Lower leg skin (tissue), 3 donors: ENCODE results near the gene ALLC.

Experiments
- CTCF ChIP-seq, 3 donors: fragments of 450-650 bp; IDR thresholded peaks; one replicate each; pipeline ENCODE4 v1.5.1; 2016; ENCODE audit warnings: antibody characterized with exemption in 3 of 3, mild to moderate bottlenecking in 3 of 3, moderate library complexity in 2 of 3
- POLR2A ChIP-seq, 2 donors: fragments of 450-650 bp; IDR thresholded peaks; one replicate each; pipeline ENCODE4 v1.6.1; 2016 to 2017; ENCODE audit warnings: antibody characterized with exemption in 2 of 2, mild to moderate bottlenecking in 1 of 2, moderate library complexity in 1 of 2

- TF ChIP-seq POLR2A (IDR thresholded peaks at IDR 0.05) (no peak), CTCF (IDR thresholded peaks at IDR 0.05) (no peak)
Observed at GRCh38 chr2:3628800-3629199, 29.2 kb upstream of the ALLC start.
